ENCODE data around the gene DLG5. TPM values are rescaled to one million over a fixed set of nuclear protein-coding genes. Genes with fewer than 3 reads are reported as not detected.
A peak's percentile ranks its signal among the peaks of the same experiment; 100 is the strongest.

DLG5 gene
- total RNA-seq, 2 donors from 2014 or later = 26.1 to 47.5 TPM

DNA sequence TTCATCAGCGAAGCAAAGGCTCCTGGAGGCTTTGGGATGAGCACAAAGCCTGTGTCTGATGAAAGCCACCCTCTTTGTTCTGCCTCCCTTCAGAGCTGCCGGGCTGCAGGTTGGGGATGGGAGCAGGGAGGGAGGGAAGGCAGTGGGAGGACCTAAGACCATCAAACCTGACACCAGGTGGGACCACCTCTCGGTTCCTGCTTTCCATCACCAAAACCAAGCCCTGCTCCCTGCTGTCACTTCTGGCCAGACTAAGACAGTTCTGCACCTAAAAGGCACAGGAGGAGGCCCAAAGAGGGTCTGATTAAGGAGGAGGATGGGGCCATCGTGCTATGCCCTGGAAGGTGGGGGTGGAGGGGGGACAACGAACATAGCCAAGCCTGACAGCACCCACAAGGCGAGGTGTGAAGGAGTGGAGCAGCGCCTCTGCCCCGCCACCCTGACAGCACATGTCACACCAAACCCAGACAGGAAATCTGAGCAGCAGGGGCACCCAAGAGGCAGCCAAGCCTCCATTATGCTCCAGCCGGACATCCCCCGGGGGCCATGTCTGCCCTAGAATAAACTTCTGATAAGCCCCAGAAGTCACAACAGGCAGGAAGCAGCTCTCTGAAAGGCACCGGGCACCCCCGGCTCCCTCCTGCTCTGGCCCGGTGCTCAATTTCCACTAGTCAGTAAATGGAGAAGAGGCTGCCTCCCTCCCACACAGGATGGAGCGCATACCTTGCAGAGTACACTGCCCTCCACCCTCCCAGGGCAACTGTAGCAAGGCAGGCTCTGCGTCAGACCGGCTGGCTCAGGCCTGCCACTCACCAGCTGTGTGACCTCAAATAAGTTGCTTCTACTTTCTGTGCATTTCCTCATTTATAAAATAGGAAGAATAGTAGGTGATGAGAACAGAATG lies 48.9 kb downstream of the DLG5 start:
- Histone ChIP-seq H3K27ac (no peak overlapping the region), H3K9ac (ENCODE audit: low read depth in 2 of 2, low read length in 2 of 2) (no peak overlapping the region), H3K27me3 (no peaks in the 10 kb centered on the region), H3K36me3 (no peaks in the 10 kb centered on the region), H3K4me3 (no peak overlapping the region), H3K4me1 (no peaks in the 10 kb centered on the region), H3K9me3 (no peaks in the 10 kb centered on the region)
- TF ChIP-seq, protein P1, sequence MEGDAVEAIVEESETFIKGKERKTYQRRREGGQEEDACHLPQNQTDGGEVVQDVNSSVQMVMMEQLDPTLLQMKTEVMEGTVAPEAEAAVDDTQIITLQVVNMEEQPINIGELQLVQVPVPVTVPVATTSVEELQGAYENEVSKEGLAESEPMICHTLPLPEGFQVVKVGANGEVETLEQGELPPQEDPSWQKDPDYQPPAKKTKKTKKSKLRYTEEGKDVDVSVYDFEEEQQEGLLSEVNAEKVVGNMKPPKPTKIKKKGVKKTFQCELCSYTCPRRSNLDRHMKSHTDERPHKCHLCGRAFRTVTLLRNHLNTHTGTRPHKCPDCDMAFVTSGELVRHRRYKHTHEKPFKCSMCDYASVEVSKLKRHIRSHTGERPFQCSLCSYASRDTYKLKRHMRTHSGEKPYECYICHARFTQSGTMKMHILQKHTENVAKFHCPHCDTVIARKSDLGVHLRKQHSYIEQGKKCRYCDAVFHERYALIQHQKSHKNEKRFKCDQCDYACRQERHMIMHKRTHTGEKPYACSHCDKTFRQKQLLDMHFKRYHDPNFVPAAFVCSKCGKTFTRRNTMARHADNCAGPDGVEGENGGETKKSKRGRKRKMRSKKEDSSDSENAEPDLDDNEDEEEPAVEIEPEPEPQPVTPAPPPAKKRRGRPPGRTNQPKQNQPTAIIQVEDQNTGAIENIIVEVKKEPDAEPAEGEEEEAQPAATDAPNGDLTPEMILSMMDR (IDR thresholded peaks at IDR 0.05) = no peak
- intact Hi-C loops (cut with DNase I) = no loop called here
- DNase-seq = no peak

DNA sequence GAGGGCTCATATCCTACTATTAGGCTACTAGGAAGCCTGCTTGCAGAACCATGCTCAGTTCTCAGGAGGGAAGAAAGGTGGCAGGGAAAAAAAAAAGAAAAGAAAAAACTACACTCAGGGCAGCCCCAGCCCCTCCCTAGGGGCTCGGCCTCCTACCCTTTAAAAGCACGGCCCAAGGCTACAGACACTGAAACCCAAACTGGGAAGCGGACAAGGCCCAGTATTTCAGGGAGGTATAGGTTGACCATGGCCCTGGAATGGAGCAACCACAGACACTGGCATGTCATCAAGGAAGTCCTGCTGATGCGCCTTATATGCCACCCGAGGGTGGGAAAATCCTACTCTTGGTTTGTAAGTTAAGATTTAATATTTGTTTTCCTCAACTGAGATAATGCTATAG lies 50.8 kb downstream of the DLG5 start:
- TF ChIP-seq, protein P1 (IDR thresholded peaks at IDR 0.05) = no peak
- Histone ChIP-seq H3K36me3 (no peaks in the 10 kb centered on the region), H3K27me3 (no peaks in the 10 kb centered on the region), H3K4me3 (no peak overlapping the region), H3K4me1 (no peaks in the 10 kb centered on the region), H3K9me3 (no peaks in the 10 kb centered on the region), H3K27ac (no peak overlapping the region), H3K9ac (ENCODE audit: low read depth in 2 of 2, low read length in 2 of 2) (no peak overlapping the region)
- DNase-seq = no peak
- intact Hi-C loops (cut with DNase I) = no loop called here

DNA sequence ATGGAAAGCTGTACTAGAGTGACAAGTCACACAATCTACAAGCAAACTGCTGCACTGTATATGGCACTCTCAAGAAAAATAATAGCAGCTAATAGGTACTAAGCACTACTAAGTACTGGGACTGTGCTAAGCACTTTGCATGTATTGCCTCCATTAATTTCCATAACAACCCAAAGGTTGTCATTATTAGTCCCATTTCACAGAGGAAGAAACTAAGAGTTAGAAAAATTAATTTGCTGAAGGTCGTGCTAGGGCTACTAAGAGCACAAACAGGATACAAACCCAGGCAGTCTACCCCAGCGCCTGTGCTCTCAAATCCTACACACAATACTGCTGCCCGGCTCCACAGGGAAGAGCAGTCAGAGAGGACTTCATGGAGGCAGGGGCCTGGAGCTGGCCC lies 51.7 kb downstream of the DLG5 start:
- no peaks in the 10 kb centered on the region for H3K4me1 ChIP-seq
- TF ChIP-seq, protein P1 (IDR thresholded peaks at IDR 0.05) = no peak
- DNase-seq = no peak
- no peak overlapping the region for H3K27ac ChIP-seq
- H3K27me3 ChIP-seq = no peaks in the 10 kb centered on the region
- H3K4me3 ChIP-seq = no peak overlapping the region
- H3K9me3 ChIP-seq = no peaks in the 10 kb centered on the region
- intact Hi-C loops (cut with DNase I) = no loop called here
- no peaks in the 10 kb centered on the region for H3K36me3 ChIP-seq
- no peak overlapping the region for H3K9ac ChIP-seq (ENCODE audit: low read depth in 2 of 2, low read length in 2 of 2)

DNA sequence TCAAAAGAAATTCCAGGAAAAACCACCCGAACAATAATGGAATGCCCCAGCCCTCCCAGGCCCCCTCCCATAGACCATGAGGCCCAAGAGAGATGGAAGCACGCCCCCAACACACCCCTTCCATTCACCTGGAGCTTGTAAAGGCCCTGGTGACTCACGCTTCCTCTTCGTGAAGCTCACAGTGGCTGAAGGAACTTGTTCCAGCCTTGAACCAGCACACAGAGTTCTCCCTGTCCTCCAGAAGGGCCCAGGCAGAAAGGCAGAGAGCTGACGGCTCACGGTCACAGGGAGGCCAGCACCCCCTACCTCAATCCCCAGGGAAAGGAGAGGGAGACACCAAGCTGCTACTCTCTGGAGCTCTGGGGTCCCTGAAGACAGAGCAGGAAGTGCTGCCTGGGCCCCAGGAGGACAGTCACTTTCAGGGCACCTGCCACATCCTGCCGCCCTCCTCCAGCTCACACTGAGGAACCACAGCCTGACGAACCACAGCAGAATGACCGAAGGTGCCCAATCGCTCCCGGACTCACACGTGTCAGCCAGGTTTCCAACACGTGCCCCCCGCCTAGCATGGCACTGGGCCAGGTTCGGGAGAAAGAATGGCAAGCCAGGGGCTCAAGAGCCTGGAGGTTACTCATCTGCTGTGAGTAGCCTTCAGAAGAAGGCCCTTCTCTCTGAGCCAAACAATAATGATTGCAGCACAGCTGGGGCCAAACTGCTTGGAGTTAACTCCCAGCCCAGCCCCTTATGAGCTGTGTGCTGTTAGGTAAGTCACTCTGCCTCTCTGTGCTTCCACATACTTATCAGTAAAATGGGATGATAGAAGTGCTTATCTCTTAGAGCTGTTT lies 52.8 kb downstream of the DLG5 start:
- no peaks in the 10 kb centered on the region for H3K27me3 ChIP-seq
- no peaks in the 10 kb centered on the region for H3K4me1 ChIP-seq
- peak; percentile 56 for DNase-seq
- H3K4me3 ChIP-seq = no peak overlapping the region
- intact Hi-C loops (cut with DNase I) = no loop called here
- H3K9me3 ChIP-seq = no peaks in the 10 kb centered on the region
- peak overlapping the region in 1 of 2 donors; percentile 14 for H3K9ac ChIP-seq (ENCODE audit: low read depth in 2 of 2, low read length in 2 of 2)
- peak overlapping the region; percentile 48 for H3K27ac ChIP-seq
- H3K36me3 ChIP-seq = no peaks in the 10 kb centered on the region
- TF ChIP-seq, protein P1 (IDR thresholded peaks at IDR 0.05) = no peak

DNA sequence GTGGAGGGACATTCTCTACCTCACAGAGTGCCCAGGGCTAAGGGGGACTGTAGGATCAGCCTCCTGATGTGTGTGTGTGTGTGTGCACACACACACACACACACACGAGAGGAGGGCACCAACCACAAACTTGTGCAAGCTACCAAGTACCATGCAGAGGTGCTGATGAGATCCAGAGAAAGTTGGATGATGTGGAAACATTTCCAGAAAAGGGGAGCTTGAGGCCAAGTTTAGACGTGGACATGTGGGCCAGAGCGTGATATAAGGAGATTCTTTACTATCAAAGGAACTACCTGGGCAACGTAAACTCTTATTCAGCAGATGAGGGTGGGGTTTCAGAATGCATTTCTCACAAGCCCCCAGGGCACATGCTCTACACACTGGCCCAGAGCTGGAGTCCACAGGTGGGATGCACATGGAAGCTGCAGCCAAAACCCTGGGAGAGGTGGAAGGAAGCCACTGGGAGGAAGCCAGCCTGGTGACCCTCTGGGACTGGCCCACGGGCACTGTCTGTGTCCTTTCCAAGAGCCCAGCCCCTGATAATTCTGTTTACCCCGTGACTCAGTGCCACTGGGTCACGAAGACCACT lies 53.5 kb downstream of the DLG5 start:
- Histone ChIP-seq H3K4me3 (no peak overlapping the region), H3K9me3 (no peaks in the 10 kb centered on the region), H3K9ac (ENCODE audit: low read depth in 2 of 2, low read length in 2 of 2) (no peak overlapping the region), H3K27ac (peak overlapping the region; percentile 48), H3K36me3 (no peaks in the 10 kb centered on the region), H3K27me3 (no peaks in the 10 kb centered on the region), H3K4me1 (no peaks in the 10 kb centered on the region)
- intact Hi-C loops (cut with DNase I) = no loop called here
- DNase-seq = no peak
- TF ChIP-seq, protein P1 (IDR thresholded peaks at IDR 0.05) = no peak
